Vagina (tissue), 2 donors: ENCODE results near the gene SOWAHB.

Source experiments
- CTCF ChIP-seq, 3 experiments: fragments of 450-650 bp in 2 of 3; fragments of 200-600 bp in 1 of 3; sonication (generic) in 1 of 3; IDR thresholded peaks; one replicate each; pipeline ENCODE4 v1.5.1; 2017 to 2019; ENCODE audit warnings: antibody characterized with exemption in 3 of 3, mild to moderate bottlenecking in 2 of 3, moderate library complexity in 2 of 3
- POLR2AphosphoS5 ChIP-seq, 2 donors: sonication (generic); formaldehyde crosslinking; IDR thresholded peaks; one replicate each; pipeline ENCODE4 v1.9.0; 2017; ENCODE audit warnings: antibody characterized with exemption in 2 of 2, mild to moderate bottlenecking in 2 of 2, low read depth in 1 of 2; ENCODE audit not compliant: insufficient read depth in 1 of 2

DNA sequence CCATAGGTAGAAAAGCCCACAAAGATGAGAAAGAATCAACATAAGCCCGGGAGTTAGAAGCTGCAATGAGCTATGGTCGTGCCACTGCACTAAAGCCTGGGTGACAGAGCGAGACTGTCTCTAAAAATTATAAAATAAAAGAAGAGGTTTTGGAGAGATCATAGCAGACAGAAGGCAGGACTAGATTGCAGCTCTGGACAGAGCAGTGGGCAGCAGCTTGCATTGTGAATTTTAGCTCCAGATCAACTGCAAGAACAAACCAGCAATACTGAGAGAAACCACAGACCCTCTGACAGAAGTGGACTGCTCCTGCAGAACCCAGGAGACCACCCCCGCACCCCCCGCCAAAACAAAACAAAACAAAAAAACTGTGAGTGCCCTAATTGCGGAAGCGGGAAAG lies 30.6 kb downstream of the SOWAHB start:
- no peak for TF ChIP-seq CTCF (IDR thresholded peaks at IDR 0.05)
- no peak for TF ChIP-seq POLR2AphosphoS5 (IDR thresholded peaks at IDR 0.05; ENCODE audit: insufficient read depth in 1 of 2, low read depth in 1 of 2)
